ENCODE results near the gene TECPR1.

- TF ChIP-seq EZH2 (optimal IDR thresholded peaks at IDR 0.05; ENCODE audit: low read depth, low read length) (no peak), CTCF (IDR thresholded peaks at IDR 0.05; ENCODE audit: low read length) (no peak)
Observed at GRCh38 chr7:98234429-98235147, 17.4 kb downstream of the TECPR1 start.
